ENCODE data around the gene PSEN2.

DNA sequence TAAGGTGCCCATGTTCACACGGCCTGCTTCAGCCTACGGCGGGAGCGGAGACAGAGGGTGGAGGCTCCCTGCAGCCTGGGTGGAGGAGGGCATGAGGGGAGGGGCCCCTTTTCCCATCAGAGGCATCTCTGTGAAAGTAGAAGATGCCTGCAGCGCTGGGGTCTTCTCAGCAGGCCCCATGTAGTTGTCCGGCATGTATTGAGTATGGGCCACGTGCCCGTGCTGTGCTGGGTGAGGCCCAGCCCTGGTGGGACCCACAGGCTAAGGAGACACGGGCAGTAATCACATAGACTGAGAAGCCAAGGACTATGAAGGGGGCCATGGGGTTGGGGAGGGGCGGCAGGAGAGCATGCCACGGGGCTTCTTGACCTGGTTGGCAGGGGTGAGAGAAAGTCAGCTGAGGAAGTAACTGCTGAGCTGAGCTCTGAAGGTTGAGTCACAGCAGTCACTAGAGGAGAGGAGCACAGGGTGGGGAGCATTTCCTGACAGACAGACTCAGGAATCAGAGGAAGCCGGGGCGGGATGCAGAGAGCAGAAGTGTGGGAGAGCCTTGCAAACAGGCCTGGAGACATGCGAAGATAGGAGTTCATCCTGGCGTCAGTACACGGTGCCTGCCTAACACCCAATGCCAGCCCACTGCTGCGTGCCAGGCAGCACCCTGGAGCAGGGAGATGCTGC lies 21.6 kb downstream of the PSEN2 start:
- TF ChIP-seq POLR2A (IDR thresholded peaks at IDR 0.05; ENCODE audit: low read depth) (no peak), EP300 (IDR thresholded peaks at IDR 0.05) (no peak), POLR2AphosphoS5 (IDR thresholded peaks at IDR 0.05) (no peak)
- TF ChIP-seq, protein P1, sequence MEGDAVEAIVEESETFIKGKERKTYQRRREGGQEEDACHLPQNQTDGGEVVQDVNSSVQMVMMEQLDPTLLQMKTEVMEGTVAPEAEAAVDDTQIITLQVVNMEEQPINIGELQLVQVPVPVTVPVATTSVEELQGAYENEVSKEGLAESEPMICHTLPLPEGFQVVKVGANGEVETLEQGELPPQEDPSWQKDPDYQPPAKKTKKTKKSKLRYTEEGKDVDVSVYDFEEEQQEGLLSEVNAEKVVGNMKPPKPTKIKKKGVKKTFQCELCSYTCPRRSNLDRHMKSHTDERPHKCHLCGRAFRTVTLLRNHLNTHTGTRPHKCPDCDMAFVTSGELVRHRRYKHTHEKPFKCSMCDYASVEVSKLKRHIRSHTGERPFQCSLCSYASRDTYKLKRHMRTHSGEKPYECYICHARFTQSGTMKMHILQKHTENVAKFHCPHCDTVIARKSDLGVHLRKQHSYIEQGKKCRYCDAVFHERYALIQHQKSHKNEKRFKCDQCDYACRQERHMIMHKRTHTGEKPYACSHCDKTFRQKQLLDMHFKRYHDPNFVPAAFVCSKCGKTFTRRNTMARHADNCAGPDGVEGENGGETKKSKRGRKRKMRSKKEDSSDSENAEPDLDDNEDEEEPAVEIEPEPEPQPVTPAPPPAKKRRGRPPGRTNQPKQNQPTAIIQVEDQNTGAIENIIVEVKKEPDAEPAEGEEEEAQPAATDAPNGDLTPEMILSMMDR (IDR thresholded peaks at IDR 0.05) = no peak

All from esophagus muscularis mucosa (tissue), 4 donors.